Measurements from ENCODE around the gene RGS1. TPM values are rescaled to one million over a fixed set of nuclear protein-coding genes. Genes with fewer than 3 reads are reported as not detected.

RGS1 gene
- total and polyA plus RNA-seq, 12 donors = 0.30 to 7.2 (median 0.96) TPM

DNA sequence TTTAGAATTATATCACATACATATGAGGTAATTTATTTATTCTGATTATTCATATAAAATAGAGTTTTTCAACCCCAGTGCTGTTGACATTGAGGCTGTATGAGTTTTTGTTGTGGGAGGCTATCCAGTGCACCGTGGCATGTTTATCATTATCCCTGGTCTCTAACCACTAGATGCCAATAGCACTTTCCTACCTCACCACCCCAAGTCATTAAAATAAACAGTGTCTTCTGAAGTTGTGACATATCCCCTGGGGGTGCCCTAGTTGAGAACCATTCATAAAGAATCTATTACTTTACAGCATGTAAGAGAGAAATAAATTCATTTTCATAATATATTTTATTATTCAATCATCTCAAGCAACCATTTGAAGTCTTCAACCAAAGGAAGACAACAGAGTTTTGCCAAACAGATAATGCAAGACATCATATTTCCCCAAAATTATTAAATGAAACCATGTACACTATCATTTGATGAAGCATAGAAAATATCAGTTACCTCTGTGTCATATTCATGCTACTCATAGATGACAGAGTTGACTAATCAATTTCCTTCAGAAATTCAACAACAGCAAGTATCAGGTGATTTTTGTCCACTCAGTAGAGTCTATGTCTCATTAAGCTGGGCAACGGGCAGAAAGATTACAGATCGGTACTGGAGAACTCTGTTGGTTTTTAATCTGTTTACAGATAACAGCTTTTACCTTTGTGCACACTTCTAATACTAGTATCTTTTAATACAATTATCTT is 39.5 kb upstream of the RGS1 start:
- no peak overlapping the region for H3K27ac ChIP-seq
- H3K9me3 ChIP-seq = peaks cover 0 to 18% (median 0%) of the 10 kb centered on the region in 11 donors
- H3K4me3 ChIP-seq = no peak overlapping the region
- H3K4me1 ChIP-seq = peaks cover 3 to 23% (median 10%) of the 10 kb centered on the region in 9 donors
- WGBS, 2 donors = 80% methylated on average over 3 of the region's 3 CpGs
- DNase-seq (no peak), ATAC-seq (no peak)
- intact Hi-C loops (cut with DNase I) = no loop called here
- no peaks in the 10 kb centered on the region for H3K27me3 ChIP-seq
- TF ChIP-seq, protein P1, sequence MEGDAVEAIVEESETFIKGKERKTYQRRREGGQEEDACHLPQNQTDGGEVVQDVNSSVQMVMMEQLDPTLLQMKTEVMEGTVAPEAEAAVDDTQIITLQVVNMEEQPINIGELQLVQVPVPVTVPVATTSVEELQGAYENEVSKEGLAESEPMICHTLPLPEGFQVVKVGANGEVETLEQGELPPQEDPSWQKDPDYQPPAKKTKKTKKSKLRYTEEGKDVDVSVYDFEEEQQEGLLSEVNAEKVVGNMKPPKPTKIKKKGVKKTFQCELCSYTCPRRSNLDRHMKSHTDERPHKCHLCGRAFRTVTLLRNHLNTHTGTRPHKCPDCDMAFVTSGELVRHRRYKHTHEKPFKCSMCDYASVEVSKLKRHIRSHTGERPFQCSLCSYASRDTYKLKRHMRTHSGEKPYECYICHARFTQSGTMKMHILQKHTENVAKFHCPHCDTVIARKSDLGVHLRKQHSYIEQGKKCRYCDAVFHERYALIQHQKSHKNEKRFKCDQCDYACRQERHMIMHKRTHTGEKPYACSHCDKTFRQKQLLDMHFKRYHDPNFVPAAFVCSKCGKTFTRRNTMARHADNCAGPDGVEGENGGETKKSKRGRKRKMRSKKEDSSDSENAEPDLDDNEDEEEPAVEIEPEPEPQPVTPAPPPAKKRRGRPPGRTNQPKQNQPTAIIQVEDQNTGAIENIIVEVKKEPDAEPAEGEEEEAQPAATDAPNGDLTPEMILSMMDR (IDR thresholded peaks at IDR 0.05) = no peak
- H3K36me3 ChIP-seq = no peaks in the 10 kb centered on the region

DNA sequence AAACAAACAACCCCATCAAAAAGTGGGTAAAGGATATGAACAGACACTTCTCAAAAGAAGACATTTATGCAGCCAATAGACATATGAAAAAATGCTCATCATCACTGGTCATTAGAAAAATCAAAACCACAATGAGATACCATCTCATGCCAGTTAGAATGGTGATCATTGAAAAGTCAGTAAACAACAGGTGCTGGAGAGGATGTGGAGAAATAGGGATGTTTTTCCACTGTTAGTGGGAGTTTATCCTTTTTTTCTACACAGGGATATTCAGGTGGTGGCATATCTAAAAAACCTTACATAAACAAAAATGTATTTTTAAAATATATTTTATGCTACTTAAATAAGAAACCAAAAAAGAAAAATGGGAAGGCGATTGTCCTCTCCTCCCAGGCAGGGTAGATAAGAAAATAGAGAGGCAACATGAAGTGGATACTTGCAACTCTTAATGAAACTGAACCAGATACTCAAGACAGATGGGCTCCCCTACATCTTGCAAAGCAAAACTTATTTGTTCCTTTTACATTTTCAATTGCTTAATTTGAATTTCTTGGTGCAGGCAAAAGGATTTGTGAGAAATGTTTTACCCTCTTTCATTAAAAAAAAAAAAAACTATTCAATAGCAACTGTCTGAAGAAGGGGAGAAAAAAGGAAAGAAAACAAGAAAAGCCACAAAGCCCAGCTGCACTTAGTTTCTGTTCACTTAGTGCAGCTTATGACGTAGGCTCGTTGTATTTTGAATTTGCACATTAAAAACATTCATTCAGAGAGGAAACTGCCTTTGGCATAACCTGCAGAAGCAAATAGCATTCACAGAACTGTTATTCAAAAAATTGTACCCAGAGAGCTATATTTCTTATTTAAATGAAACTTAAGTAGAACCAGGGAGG is 36.9 kb upstream of the RGS1 start:
- ATAC-seq (peak in 6 of 8 donors; percentile 38 to 86 (median 74)), DNase-seq (peak in 1 of 2 donors; percentile 17)
- intact Hi-C loops (cut with DNase I) = no loop called here
- H3K36me3 ChIP-seq = no peaks in the 10 kb centered on the region
- TF ChIP-seq, protein P1 (IDR thresholded peaks at IDR 0.05) = no peak
- no peaks in the 10 kb centered on the region for H3K27me3 ChIP-seq
- H3K4me1 ChIP-seq = peaks cover 3 to 23% (median 10%) of the 10 kb centered on the region in 9 donors
- WGBS, 2 donors = 59 to 67% methylated on average over 3 of the region's 3 CpGs
- peak overlapping the region in 6 of 10 donors; percentile 37 to 78 (median 64) for H3K27ac ChIP-seq
- H3K9me3 ChIP-seq = peaks cover 0 to 12% (median 0%) of the 10 kb centered on the region in 11 donors
- no peak overlapping the region for H3K4me3 ChIP-seq

DNA sequence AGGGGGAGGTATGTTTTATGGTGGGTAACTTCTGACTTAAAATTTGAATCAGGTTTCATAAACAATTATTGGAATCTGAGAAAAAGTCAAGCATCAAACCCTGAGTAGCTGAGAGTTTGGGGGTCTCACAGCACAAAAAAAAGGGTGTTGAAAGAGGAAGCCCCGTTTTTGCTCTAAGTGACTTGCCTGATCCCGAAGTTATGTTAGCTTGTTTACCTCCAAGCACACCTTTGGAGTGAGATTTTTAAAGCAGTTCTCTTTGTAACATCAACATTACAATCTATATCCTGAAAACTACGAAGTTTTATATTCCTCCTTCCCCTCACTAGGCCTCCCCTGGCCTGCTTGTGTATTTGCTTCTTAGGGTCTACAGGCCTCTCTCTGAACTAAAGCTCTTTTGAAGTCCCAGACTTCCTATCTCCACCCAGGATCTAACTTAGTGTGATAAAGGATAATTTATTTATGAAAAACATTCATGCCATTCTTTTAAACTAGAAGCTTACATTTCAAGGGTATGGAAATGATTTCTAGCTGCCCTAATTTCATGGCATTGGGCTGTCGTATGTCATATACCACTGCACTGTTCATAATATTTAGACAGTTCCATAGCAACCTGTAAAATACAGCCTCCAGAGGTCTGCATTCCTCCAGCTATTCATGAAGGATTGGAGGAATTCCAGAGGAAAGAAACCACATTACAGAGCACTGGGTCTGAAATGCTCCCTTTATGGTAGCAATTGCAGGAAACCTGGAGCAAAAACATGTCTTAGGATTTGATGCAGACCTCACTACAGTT is 36.1 kb upstream of the RGS1 start:
- Histone ChIP-seq H3K4me1 (peaks cover 3 to 25% (median 10%) of the 10 kb centered on the region in 9 donors), H3K27ac (peak overlapping the region in 8 of 10 donors; percentile 13 to 78 (median 55)), H3K27me3 (no peaks in the 10 kb centered on the region), H3K9me3 (peaks cover 0 to 12% (median 0%) of the 10 kb centered on the region in 11 donors), H3K36me3 (no peaks in the 10 kb centered on the region), H3K4me3 (no peak overlapping the region)
- intact Hi-C loops (cut with DNase I) = no loop called here
- TF ChIP-seq, protein P1 (IDR thresholded peaks at IDR 0.05) = no peak
- 43 to 48% methylated on average over 4 of the region's 4 CpGs for WGBS, 2 donors
- ATAC-seq (peak in 7 of 8 donors; percentile 69 to 92 (median 85)), DNase-seq (no peak)

DNA sequence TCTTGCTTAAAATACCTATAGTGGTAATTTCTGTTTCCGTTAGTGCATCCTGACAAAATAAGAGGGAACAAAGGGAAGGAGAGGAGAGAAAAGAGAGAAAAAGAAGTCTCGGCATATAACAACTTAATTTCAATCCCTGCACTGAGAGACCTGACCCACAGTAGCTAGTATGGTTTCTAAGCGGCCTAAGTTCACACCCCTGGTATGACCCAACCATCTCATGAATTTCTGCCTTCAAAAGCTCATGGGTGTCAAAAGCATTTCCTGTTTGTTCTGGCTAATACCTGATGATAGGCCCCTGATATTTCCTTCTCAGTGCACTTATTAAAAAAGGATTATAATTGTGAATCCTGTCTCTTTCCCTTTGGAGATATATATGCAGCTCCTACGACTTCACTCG is 32.1 kb upstream of the RGS1 start:
- Histone ChIP-seq H3K4me1 (peaks cover 3 to 44% (median 16%) of the 10 kb centered on the region in 9 donors), H3K4me3 (no peak overlapping the region), H3K27me3 (no peaks in the 10 kb centered on the region), H3K27ac (no peak overlapping the region), H3K9me3 (no peaks in the 10 kb centered on the region), H3K36me3 (no peaks in the 10 kb centered on the region)
- intact Hi-C loops (cut with DNase I) = no loop called here
- ATAC-seq (no peak), DNase-seq (no peak)
- WGBS, 2 donors = 92 to 94% methylated on average over 5 of the region's 5 CpGs
- TF ChIP-seq, protein P1 (IDR thresholded peaks at IDR 0.05) = no peak

Data from heart right ventricle (tissue), 16 donors.